HG03064 (cell line): Measurements from ENCODE around the gene RUVBL1.

Experiments used
- ATAC-seq: cut with Tn5 transposase; IDR thresholded peaks from one replicate; pipeline ENCODE4 v1.9.1; 2021; ENCODE audit warnings: low read depth; ENCODE audit not compliant: unreplicated experiment

Gene RUVBL1

DNA sequence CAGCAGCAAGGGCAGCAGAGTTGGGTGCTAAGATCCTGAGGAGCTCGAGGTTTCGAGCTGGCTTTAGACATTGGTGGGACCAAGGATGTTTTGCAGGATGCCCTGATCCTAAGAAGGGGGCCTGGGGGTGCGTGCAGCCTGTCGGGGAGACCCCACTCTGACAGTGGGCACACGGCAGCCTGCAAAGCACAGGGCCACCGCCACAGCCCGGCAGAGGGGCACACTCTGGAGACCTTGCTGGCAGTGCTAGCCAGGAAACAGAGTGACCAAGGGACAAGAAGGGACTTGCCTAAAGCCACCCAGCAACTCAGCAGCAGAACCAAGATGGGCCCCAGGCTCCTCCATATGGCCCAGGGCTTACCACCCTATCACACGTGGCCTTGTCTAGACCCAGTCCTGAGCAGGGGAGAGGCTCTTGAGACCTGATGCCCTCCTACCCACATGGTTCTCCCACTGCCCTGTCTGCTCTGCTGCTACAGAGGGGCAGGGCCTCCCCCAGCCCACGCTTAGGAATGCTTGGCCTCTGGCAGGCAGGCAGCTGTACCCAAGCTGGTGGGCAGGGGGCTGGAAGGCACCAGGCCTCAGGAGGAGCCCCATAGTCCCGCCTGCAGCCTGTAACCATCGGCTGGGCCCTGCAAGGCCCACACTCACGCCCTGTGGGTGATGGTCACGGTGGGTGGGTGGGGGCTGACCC lies 52.6 kb downstream of the RUVBL1 start:
- ATAC-seq = no peak

- no peak for ATAC-seq
Observed at GRCh38 chr3:128069271-128069670, 54.3 kb downstream of the RUVBL1 start.

DNA sequence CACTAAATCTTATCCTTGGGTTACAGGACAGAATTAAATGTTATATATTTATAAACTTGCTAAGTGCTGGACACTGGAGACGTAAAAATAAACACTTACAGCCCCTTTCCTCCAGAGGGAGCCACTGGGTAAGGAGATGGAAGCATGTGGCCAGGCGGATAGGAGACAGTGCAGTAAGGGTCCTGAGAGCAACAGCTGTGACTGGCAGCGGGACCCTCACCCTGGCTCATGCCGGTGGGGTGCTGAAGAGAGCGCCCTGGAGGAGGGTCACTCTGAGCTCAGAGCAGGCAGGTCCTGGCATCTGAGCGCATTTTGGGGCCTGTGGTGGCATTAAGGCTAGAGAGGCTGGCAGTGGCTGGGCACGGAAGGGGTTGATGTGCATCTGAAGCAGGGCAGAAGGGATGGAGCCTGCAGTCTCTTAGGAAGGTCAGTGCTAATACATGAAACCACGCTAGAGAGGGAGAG lies 55.4 kb downstream of the RUVBL1 start:
- no peak for ATAC-seq

GRCh38 chr3:128067489-128067888 lies 56.1 kb downstream of the RUVBL1 start:
- ATAC-seq = no peak

DNA sequence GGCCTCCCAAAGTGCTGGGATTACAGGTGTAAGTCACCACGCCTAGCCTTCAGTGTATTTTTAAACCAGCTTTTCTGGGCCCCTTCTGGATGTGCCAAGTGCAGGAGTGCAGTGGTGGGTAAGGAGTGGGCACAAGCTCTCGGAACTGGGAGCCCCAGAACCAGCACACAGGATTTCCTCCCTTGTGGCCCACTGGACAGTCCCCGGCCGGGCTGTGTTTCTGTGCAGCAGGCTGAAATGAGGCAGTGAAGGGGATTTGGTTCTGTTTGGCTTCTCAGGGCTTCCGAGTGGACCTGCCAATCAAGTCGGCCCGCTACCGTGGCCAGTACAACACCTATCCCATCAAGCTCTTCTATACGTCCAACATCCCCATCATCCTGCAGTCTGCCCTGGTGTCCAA lies 56.9 kb downstream of the RUVBL1 start:
- no peak for ATAC-seq

DNA sequence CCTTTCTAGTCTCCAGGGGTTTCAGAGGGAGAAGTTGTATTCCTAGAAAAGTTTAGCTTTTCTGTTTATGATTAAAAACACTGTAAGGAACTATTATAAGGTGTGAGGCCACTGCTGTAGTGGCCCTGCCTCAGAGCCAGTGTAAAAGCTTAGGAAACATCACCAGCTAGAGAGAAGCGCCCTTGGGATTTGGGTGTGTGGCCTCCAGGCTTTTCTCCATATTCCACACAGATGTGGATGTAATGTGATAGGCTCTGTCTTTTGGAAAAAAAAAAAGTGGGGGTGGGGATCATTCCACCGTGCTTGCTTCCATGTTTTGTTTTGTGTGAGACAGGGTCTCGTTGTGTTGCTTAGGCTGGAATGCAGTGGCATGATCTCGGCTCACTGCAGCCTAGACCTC lies 57.5 kb downstream of the RUVBL1 start:
- ATAC-seq = no peak

- no peak for ATAC-seq
Observed at GRCh38 chr3:128064962-128065361, 58.6 kb downstream of the RUVBL1 start.

DNA sequence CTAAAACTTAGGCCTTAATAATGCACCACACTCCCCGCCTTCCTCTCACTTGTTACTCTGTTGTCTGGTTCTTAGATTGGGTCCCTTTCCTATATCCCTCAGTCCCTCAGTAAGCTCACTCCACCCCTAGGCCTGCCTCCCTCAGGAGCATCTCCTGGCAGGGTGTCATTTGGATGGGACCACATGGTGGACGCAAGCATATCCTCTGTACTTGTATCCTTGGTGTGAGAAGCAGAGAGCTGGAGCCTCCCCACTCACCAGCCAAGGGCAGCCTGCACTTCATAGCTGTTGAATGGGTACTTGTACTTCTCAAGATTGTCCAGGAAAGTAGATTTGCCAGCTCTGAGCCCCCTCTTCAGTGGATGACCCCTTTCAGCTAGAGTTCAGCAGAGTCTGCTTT lies 59.7 kb downstream of the RUVBL1 start:
- no peak for ATAC-seq

GRCh38 chr3:128062033-128062745 lies 61.4 kb downstream of the RUVBL1 start:
- no peak for ATAC-seq

- ATAC-seq = no peak
Observed at GRCh38 chr3:128060473-128061381, 62.9 kb downstream of the RUVBL1 start.

DNA sequence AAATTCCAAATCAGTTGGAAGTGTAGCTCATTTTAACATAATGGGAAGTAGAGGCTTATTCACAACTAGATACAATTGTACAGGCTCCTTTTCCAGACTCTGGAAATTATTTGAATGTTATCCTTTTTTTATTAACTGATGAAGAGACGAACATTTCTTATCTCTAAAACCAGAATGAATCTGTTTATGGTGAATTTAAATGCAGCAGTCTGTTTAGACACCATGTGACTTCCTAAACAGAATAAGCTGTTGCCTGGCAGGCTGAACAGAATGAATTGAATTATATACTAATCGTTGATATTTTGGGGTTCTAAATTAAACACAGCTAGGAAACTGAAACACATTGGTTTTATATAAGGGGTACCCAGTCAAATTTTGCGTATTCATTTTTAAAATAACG lies 67.4 kb downstream of the RUVBL1 start:
- no peak for ATAC-seq

DNA sequence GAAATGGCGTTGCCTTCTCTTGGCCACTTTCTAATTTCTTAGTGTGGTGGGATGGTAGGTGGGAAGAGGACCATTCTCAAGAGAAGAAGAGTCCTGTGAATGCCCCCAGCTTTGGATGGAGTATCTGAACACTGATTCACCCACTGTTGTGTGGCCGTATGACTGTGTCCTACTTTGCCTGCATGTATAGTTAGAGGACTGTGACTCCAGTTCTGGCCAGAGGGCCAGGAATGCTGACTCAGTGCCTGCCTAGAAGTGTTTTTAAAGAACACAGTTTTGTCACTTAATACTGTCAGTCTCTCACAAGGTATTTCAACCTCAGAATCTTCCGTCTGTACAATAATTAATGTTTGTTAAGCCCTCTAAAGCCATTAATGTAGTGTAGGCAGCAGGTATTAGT lies 69.2 kb downstream of the RUVBL1 start:
- no peak for ATAC-seq

- no peak for ATAC-seq
Observed at GRCh38 chr3:128053614-128054013, 70.0 kb downstream of the RUVBL1 start.

GRCh38 chr3:128052595-128053351 lies 70.8 kb downstream of the RUVBL1 start:
- no peak for ATAC-seq

GRCh38 chr3:128051837-128052594 lies 71.6 kb downstream of the RUVBL1 start, which contains the start of gene SEC61A1:
Gene SEC61A1, plus strand, starts transcription at chr3:128052437. Its CDS starts 116 bp downstream, at chr3:128052553.
- peak; percentile 90 for ATAC-seq

GRCh38 chr3:128051459-128051836 lies 72.2 kb downstream of the RUVBL1 start:
- ATAC-seq = no peak

- no peak for ATAC-seq
Observed at GRCh38 chr3:128050597-128050996, 73.0 kb downstream of the RUVBL1 start.

DNA sequence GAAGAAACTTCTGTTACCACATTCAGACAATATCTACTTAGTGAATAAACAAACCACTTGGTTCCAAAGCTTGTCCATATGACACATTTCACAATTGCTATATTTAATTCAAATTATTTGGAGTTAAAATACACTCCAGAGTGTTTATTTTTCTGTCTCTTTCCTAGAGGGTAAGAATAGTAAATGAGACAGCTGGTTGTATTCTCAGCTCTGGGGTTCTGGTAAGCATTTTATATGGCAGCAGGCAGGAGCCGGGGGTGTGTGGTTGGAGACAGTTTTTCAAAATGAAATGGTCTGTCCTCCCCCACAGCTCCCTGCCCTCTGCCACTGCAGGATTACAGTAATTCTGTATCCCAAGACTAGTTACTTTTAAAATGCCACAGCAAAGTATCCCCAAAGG lies 82.3 kb downstream of the RUVBL1 start:
- no peak for ATAC-seq

DNA sequence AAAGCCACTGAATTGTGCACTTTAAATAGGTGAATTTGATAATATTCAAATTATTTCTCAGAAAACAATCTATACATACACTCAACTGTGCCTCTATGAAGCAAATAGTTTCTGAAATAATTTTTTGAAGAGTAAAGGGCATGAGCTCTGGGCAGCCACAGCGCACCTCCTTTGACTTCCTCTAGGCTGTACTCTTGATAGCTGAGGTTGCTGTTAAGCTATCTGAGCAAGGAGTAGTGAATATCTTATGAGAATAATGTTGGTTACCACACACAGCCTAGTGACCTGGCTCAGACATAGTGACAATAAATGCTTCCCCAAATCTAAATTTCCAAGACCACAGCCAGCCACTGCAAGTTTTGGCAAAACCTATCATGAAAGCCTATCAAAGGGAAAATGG lies 83.0 kb downstream of the RUVBL1 start:
- no peak for ATAC-seq

- ATAC-seq = no peak
Observed at GRCh38 chr3:128040041-128040440, 83.6 kb downstream of the RUVBL1 start.
